ENCODE measurements around the gene GPR142.

Gene GPR142

GRCh38 chr17:74345433-74346241 lies 21.7 kb upstream of the GPR142 start:
- DNase-seq = no peak

- no peak for DNase-seq
These were observed 19.7 kb upstream of the GPR142 start for GRCh38 chr17:74347646-74348045.

GRCh38 chr17:74349120-74349519 lies 18.2 kb upstream of the GPR142 start:
- no peak for DNase-seq

GRCh38 chr17:74350486-74350885 lies 16.8 kb upstream of the GPR142 start:
- DNase-seq = no peak

- peak; percentile 35 for DNase-seq
These were observed 15.6 kb upstream of the GPR142 start for GRCh38 chr17:74351552-74352210.

- DNase-seq = no peak
These were observed 13.8 kb upstream of the GPR142 start for GRCh38 chr17:74353446-74354060.

- DNase-seq = peak; percentile 85
These were observed 13.2 kb upstream of the GPR142 start for GRCh38 chr17:74354123-74354522.

- no peak for DNase-seq
These were observed 12.7 kb upstream of the GPR142 start for GRCh38 chr17:74354561-74354960.

GRCh38 chr17:74355065-74355464 lies 12.2 kb upstream of the GPR142 start:
- DNase-seq = no peak

GRCh38 chr17:74356646-74357465 lies 10.4 kb upstream of the GPR142 start:
- peak; percentile 30 for DNase-seq

GRCh38 chr17:74357466-74357809 lies 9.9 kb upstream of the GPR142 start:
- DNase-seq = no peak

GRCh38 chr17:74358697-74359096 lies 8.6 kb upstream of the GPR142 start:
- no peak for DNase-seq

GRCh38 chr17:74359916-74360315 lies 7.4 kb upstream of the GPR142 start:
- no peak for DNase-seq

GRCh38 chr17:74360899-74361229 lies 6.4 kb upstream of the GPR142 start:
- DNase-seq = no peak

- DNase-seq = peak; percentile 63
These were observed 5.9 kb upstream of the GPR142 start, which contains the start of gene BTBD17 for GRCh38 chr17:74361230-74362068. BTBD17 (minus strand) TSS chr17:74361868; CDS start chr17:74361819, 49 bp downstream.

GRCh38 chr17:74362069-74362405 lies 5.3 kb upstream of the GPR142 start:
- no peak for DNase-seq

- no peak for DNase-seq
These were observed 4.4 kb upstream of the GPR142 start for GRCh38 chr17:74362810-74363498.

- DNase-seq = peak; percentile 86
These were observed 1.2 kb downstream of the GPR142 start for GRCh38 chr17:74368341-74369081.

- DNase-seq = peak; percentile 78
These were observed 1.9 kb downstream of the GPR142 start for GRCh38 chr17:74369221-74369620.

GRCh38 chr17:74369665-74370490 lies 2.6 kb downstream of the GPR142 start:
- DNase-seq = no peak

All from stimulated activated CD8-positive, alpha-beta memory T cell treated with anti-CD3 and anti-CD28 coated beads, Interleukin-4, amount 100 ng/mL, for 48 hours (primary cell).